Smooth muscle cell (in vitro differentiated cells): ENCODE results near the gene APBB2. TPM values are rescaled to one million over a fixed set of nuclear protein-coding genes. Genes with fewer than 3 reads are reported as not detected.

ENCODE experiments used
- DNase-seq: peaks from one replicate; lab custom pipeline; 2025; ENCODE audit not compliant: unreplicated experiment; lab: John Stamatoyannopoulos, UW
- H2AFZ ChIP-seq: fragments of 200-600 bp; sonication (generic); 2 replicates; pipeline ENCODE4 v1.6.0; 2016; ENCODE audit warnings: antibody characterized with exemption, low read depth, mild to moderate bottlenecking
- H3F3A ChIP-seq: fragments of 200-600 bp; sonication (generic); 2 replicates; pipeline ENCODE4 v1.6.0; 2017; ENCODE audit warnings: antibody characterized with exemption, low read depth
- H3K27ac ChIP-seq: fragments of 200-600 bp; sonication (generic); 2 replicates; pipeline ENCODE4 v1.5.1; 2016; ENCODE audit warnings: low read depth, mild to moderate bottlenecking
- H3K27me3 ChIP-seq: fragments of 200-600 bp; sonication (generic); 2 replicates; pipeline ENCODE4 v1.6.1; 2016; ENCODE audit warnings: low read depth, mild to moderate bottlenecking
- H3K36me3 ChIP-seq: fragments of 200-600 bp; sonication (generic); 2 replicates; pipeline ENCODE4 v1.5.1; 2016; ENCODE audit warnings: low read depth
- H3K4me1 ChIP-seq: fragments of 200-600 bp; sonication (generic); 2 replicates; pipeline ENCODE4 v1.5.1; 2016; ENCODE audit warnings: low read depth
- H3K4me2 ChIP-seq: fragments of 200-600 bp; sonication (generic); 2 replicates; pipeline ENCODE4 v1.6.0; 2016; ENCODE audit warnings: mild to moderate bottlenecking
- H3K4me3 ChIP-seq: fragments of 200-600 bp; sonication (generic); 2 replicates; pipeline ENCODE4 v1.5.1; 2016; ENCODE audit warnings: mild to moderate bottlenecking
- H3K79me2 ChIP-seq: fragments of 200-600 bp; sonication (generic); 2 replicates; pipeline ENCODE4 v1.6.0; 2016; ENCODE audit warnings: low read depth, mild to moderate bottlenecking
- H3K9ac ChIP-seq: fragments of 200-600 bp; sonication (generic); 2 replicates; pipeline ENCODE4 v1.6.0; 2016; ENCODE audit warnings: low read depth
- H3K9me3 ChIP-seq: fragments of 200-600 bp; sonication (generic); replicated peaks from 2 replicates; pipeline ENCODE4 v1.5.1; 2016; ENCODE audit warnings: low read depth
- H4K20me1 ChIP-seq: fragments of 200-600 bp; sonication (generic); 2 replicates; pipeline ENCODE4 v1.6.0; 2016; ENCODE audit warnings: low read depth
- CTCF ChIP-seq: fragments of 200-600 bp; sonication (generic); IDR thresholded peaks from 2 replicates; pipeline ENCODE4 v1.5.1; 2017; ENCODE audit warnings: borderline replicate concordance, mild to moderate bottlenecking, antibody characterized with exemption; ENCODE audit not compliant: insufficient read depth, poor library complexity, severe bottlenecking
- WGBS: methylation state at CpG from one replicate; pipeline ENCODE4 v1.1.7; 2016; ENCODE audit warnings: low lambda C conversion rate; 5-methylcytosine and 5-hydroxymethylcytosine counted together
- polyA plus RNA-seq: library from polyadenylated mRNA; unstranded; fragments of >200 nt; fragmentation: Nextera tagmentation; extraction: Ambion mirVana; gene quantifications from 2 replicates; pipeline ENCODE4 v1.2.1, GENCODE V29; 2016
- total RNA-seq: library from RNA; depleted of rRNA; stranded (reverse); fragments of >200 nt; gene quantifications from 2 replicates; pipeline ENCODE4 v1.2.3, GENCODE V29; 2014

The APBB2 gene
- total and polyA plus RNA-seq, 2 experiments from 2014 or later = 22.1 to 60.9 TPM

- Histone ChIP-seq H3K27me3 (no peaks in the 10 kb centered on the region), H4K20me1 (peaks cover 17% of the 10 kb centered on the region), H3K27ac (no peak overlapping the region), H3F3A (peaks cover 24% of the 10 kb centered on the region), H3K4me1 (peaks cover 19% of the 10 kb centered on the region), H3K4me3 (no peak overlapping the region), H3K36me3 (no peaks in the 10 kb centered on the region), H2AFZ (no peak overlapping the region), H3K9ac (no peak overlapping the region), H3K9me3 (no peaks in the 10 kb centered on the region), H3K4me2 (no peak overlapping the region), H3K79me2 (peaks cover 87% of the 10 kb centered on the region)
- no peak for TF ChIP-seq CTCF
- 96% methylated on average over 6 of the region's 6 CpGs for WGBS
- no peak for DNase-seq
Measured at GRCh38 chr4:41181037-41181436, 33.3 kb downstream of the APBB2 start.

- Histone ChIP-seq H3K79me2 (peaks cover 88% of the 10 kb centered on the region), H3K4me3 (no peak overlapping the region), H3K9me3 (no peaks in the 10 kb centered on the region), H3K4me2 (peak overlapping the region; percentile 83), H3K27me3 (no peaks in the 10 kb centered on the region), H3K36me3 (no peaks in the 10 kb centered on the region), H2AFZ (no peak overlapping the region), H3K9ac (no peak overlapping the region), H3K27ac (no peak overlapping the region), H4K20me1 (peaks cover 12% of the 10 kb centered on the region), H3K4me1 (peaks cover 26% of the 10 kb centered on the region), H3F3A (peaks cover 32% of the 10 kb centered on the region)
- 79% methylated on average over 4 of the region's 4 CpGs for WGBS
- no peak for DNase-seq
- TF ChIP-seq CTCF = no peak
Measured at GRCh38 chr4:41179498-41180195, 34.7 kb downstream of the APBB2 start.

DNA sequence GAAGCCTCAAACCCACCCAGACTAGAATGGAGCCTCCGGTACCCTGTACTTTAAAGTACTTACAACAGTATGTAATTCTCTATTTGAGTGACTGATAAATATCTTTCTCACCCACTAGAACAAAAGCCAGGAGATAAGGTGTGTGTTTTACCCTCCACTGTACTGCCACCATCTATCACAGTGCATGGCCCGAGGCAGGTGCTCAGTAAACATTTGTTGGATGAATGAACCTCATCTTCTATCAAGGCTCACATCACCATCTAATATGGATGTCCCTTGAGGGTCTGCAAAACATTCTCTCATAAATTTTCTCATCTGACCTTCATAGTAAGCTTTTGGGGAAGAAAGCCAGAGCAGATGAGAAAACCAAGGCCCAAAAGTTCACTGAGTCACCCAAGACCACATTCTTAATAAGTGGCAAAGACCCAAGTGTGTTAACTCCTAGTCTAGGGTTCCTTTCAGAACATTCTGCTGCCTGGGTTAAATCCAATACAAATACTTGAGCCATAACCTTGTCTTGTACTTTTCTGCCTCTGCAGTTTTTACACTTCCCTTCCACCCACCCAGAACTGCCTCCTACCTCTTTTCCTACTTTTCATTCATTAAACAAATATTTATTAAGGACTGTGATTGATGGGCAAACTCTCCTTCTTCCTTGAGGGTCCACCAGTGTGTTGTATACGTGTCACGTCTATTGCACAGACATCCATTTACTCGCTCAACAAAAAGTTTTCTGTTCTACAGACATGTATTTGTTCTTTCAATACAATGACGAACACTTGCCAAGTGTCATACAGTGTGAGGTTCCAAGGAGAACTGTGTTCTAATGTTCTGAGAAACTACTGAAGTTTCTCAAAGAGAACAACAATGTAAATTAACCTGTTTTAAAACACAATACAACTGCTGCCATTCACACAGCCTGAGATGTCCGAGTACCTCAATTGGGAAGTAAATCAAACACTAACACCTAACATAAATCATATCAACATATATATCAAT lies 35.7 kb downstream of the APBB2 start:
- no peak for DNase-seq
- Histone ChIP-seq H2AFZ (no peak overlapping the region), H3K36me3 (no peaks in the 10 kb centered on the region), H3K79me2 (peaks cover 88% of the 10 kb centered on the region), H4K20me1 (peaks cover 12% of the 10 kb centered on the region), H3K4me1 (peaks cover 26% of the 10 kb centered on the region), H3K27ac (peak overlapping the region; percentile 93), H3K27me3 (no peaks in the 10 kb centered on the region), H3K4me2 (peak overlapping the region; percentile 83), H3K9ac (no peak overlapping the region), H3K4me3 (no peak overlapping the region), H3K9me3 (no peaks in the 10 kb centered on the region), H3F3A (peaks cover 36% of the 10 kb centered on the region)
- no peak for TF ChIP-seq CTCF
- WGBS = 84% methylated on average over 7 of the region's 7 CpGs
